Panc1 (cell line): ENCODE data around the gene BMF. TPM values are rescaled to one million over a fixed set of nuclear protein-coding genes. Genes with fewer than 3 reads are reported as not detected.

ENCODE experiments used
- ATAC-seq: fragments of 200-7000 bp; cut with Tn5 transposase; 2 replicates; pipeline ENCODE4 v1.9.1; 2020; ENCODE audit warnings: mild to moderate bottlenecking, moderate library complexity
- BruUV-seq: library from RNA; stranded (reverse); fragments of 400-500 nt; replicated peaks from 2 replicates; lab custom pipeline; 2021; lab: Mats Ljungman, UMichigan
- CTCF ChIA-PET: fragments of 300-600 bp; sonication (Branson Sonifier 250); formaldehyde crosslinking; loops from one replicate; lab custom pipeline; 2022; ENCODE audit warnings: antibody characterized with exemption; lab: Charles Lee
- POLR2A ChIA-PET: fragments of 300-600 bp; sonication (Branson Sonifier 250); formaldehyde crosslinking; loops from one replicate; lab custom pipeline; 2022; ENCODE audit warnings: antibody characterized with exemption; lab: Charles Lee
- DNase-seq: peaks from one replicate; pipeline ENCODE4 v3.0.0-alpha.2; 2010; ENCODE audit warnings: low read depth, low spot score
- H3K27ac ChIP-seq: 2 replicates; pipeline ENCODE4 v1.5.1; 2011; ENCODE audit warnings: mild to moderate bottlenecking, low read length, inconsistent platforms
- H3K27me3 ChIP-seq: fragments of 200-500 bp; sonication (Bioruptor generic); 2 replicates; pipeline ENCODE4 v1.6.0; 2014; ENCODE audit warnings: low read length, inconsistent platforms; ENCODE audit not compliant: control insufficient read depth, insufficient read depth
- H3K36me3 ChIP-seq: fragments of 200-500 bp; sonication (Bioruptor generic); 2 replicates; pipeline ENCODE4 v1.5.1; 2014; ENCODE audit warnings: inconsistent platforms, mild to moderate bottlenecking, low read length, moderate library complexity; ENCODE audit not compliant: control insufficient read depth, insufficient read depth
- H3K4me1 ChIP-seq: 2 replicates; pipeline ENCODE4 v1.5.1; 2011; ENCODE audit warnings: inconsistent platforms, mild to moderate bottlenecking, low read length, moderate library complexity; ENCODE audit not compliant: control insufficient read depth, insufficient read depth
- H3K4me3 ChIP-seq, 2 experiments: 2 replicates each; pipeline ENCODE4 v1.5.1; 2011 to 2012; ENCODE audit warnings: low read depth in 2 of 2, low read length in 2 of 2, mild to moderate bottlenecking in 2 of 2, inconsistent platforms in 1 of 2, moderate library complexity in 1 of 2
- H3K9me3 ChIP-seq: fragments of 200-500 bp; sonication (Bioruptor generic); 2 replicates; pipeline ENCODE4 v1.5.1; 2014; ENCODE audit warnings: low read depth, mild to moderate bottlenecking, inconsistent platforms, low read length, moderate library complexity; ENCODE audit not compliant: control insufficient read depth, insufficient read depth
- CTCF ChIP-seq: fragments of 450-650 bp; IDR thresholded peaks from 2 replicates; pipeline ENCODE4 v1.5.1; 2017; ENCODE audit warnings: mild to moderate bottlenecking
- POLR2AphosphoS5 ChIP-seq: IDR thresholded peaks from 2 replicates; pipeline ENCODE4 v1.6.1; 2012; ENCODE audit warnings: mild to moderate bottlenecking, low read depth, low read length, moderate library complexity
- REST ChIP-seq, 2 experiments: IDR thresholded peaks; 2 replicates each; pipeline ENCODE4 v1.6.1; 2011 to 2012; ENCODE audit warnings: low read depth in 2 of 2, control low read depth in 1 of 2, low read length in 1 of 2, mild to moderate bottlenecking in 1 of 2, moderate library complexity in 1 of 2; ENCODE audit not compliant: insufficient read depth in 1 of 2
- SIN3A ChIP-seq: IDR thresholded peaks from 2 replicates; pipeline ENCODE4 v1.6.1; 2012; ENCODE audit warnings: low read depth, mild to moderate bottlenecking, low read length, moderate library complexity, borderline replicate concordance; ENCODE audit not compliant: insufficient read depth
- TCF7L2 ChIP-seq: IDR thresholded peaks from 2 replicates; pipeline ENCODE4 v1.6.1; 2011; ENCODE audit warnings: mild to moderate bottlenecking, low read depth, low read length, inconsistent platforms
- in situ Hi-C: cut with HindIII; loops from 2 replicates; pipeline ENCODE4 v1.10.0; 2016; ENCODE audit warnings: low sequenced_read_pairs, low pct_unique_long_range_greater_than_20kb
- intact Hi-C: fragments of 100-400 bp; cut with micrococcal nuclease; formaldehyde crosslinking; loops from one replicate; pipeline ENCODE4 v1.10.0; 2022; ENCODE audit not compliant: unreplicated experiment
- total RNA-seq: library from RNA; stranded (reverse); gene quantifications from one replicate; pipeline ENCODE4 v1.2.1, GENCODE V29; 2021; ENCODE audit not compliant: unreplicated experiment

BMF gene
- total RNA-seq, 1 experiment from 2014 or later: 7.8 TPM

GRCh38 chr15:40091861-40092255 lies 16.8 kb downstream of the BMF start:
- CTCF ChIA-PET: interaction anchor here (0.6 kb wide), 1 partner anchor 14 kb away, joined by 4 read pairs; no protein-coding TSS in a partner anchor
- no peak overlapping the region for H3K27ac ChIP-seq
- H3K4me3 ChIP-seq: no peak overlapping the region
- H3K4me1 ChIP-seq: peaks cover 36% of the 10 kb centered on the region
- TF ChIP-seq POLR2AphosphoS5 (no peak), REST (IDR thresholded peaks at IDR 0.05; ENCODE audit: insufficient read depth in 1 of 2, low read depth in 2 of 2, low read length in 1 of 2) (no peak), CTCF (no peak), SIN3A (no peak), TCF7L2 (no peak)
- POLR2A ChIA-PET: no interaction called here
- no peak for ATAC-seq
- DNase-seq: no peak
- H3K36me3 ChIP-seq: no peaks in the 10 kb centered on the region
- no peaks in the 10 kb centered on the region for H3K27me3 ChIP-seq
- intact Hi-C loops (no loop called here), in situ Hi-C loops (no loop called here)
- no peaks in the 10 kb centered on the region for H3K9me3 ChIP-seq
- no TSS peak for BruUV-seq

GRCh38 chr15:40090774-40091455 lies 17.8 kb downstream of the BMF start:
- BruUV-seq: no TSS peak
- in situ Hi-C loops: no loop called here
- ATAC-seq (no peak), DNase-seq (no peak)
- H3K4me3 ChIP-seq: no peak overlapping the region
- H3K27ac ChIP-seq: peak overlapping the region; percentile 24; the same call in 1 of the 2 replicates
- POLR2A ChIA-PET: no interaction called here
- H3K9me3 ChIP-seq: no peaks in the 10 kb centered on the region
- TF ChIP-seq REST (IDR thresholded peaks at IDR 0.05; ENCODE audit: insufficient read depth in 1 of 2, low read depth in 2 of 2, low read length in 1 of 2): no peak
- no peak for TF ChIP-seq CTCF
- TF ChIP-seq POLR2AphosphoS5: no peak
- no peak for TF ChIP-seq TCF7L2
- no peak for TF ChIP-seq SIN3A
- H3K27me3 ChIP-seq: no peaks in the 10 kb centered on the region
- H3K4me1 ChIP-seq: peaks cover 26% of the 10 kb centered on the region
- H3K36me3 ChIP-seq: no peaks in the 10 kb centered on the region
- intact Hi-C loops: no loop called here
- CTCF ChIA-PET: no interaction called here
